Activated naive CD4-positive, alpha-beta T cell treated with anti-CD3 and anti-CD28 coated beads, Interleukin-2, amount 50 U/mL, for 72 hours (primary cell): ENCODE results near the gene MAPK7. TPM values are rescaled to one million over a fixed set of nuclear protein-coding genes. Genes with fewer than 3 reads are reported as not detected.

Experiments
- ATAC-seq, 2 donors: fragments of 150-1000 bp; cut with Tn5 transposase; 2 replicates each; pipeline ENCODE4 v1.10.0; 2021; ENCODE audit warnings: mild to moderate bottlenecking in 2 of 2, moderate library complexity in 2 of 2
- DNase-seq, 2 donors: peaks; one replicate each; pipeline ENCODE4 v3.0.0; 2021 to 2022; ENCODE audit warnings: low spot score in 2 of 2
- H3K27ac Mint-ChIP-seq, 2 donors: one replicate each; pipeline ENCODE4 v1.8.0; 2022; ENCODE audit warnings: mild to moderate bottlenecking in 2 of 2, mixed read lengths in 2 of 2
- H3K36me3 Mint-ChIP-seq, 2 donors: one replicate each; pipeline ENCODE4 v1.8.0; 2022; ENCODE audit warnings: mixed read lengths in 2 of 2
- H3K9me3 Mint-ChIP-seq, 2 donors: one replicate each; pipeline ENCODE4 v1.8.0; 2022; ENCODE audit warnings: mixed read lengths in 2 of 2
- total RNA-seq, 2 donors: library from RNA; stranded (reverse); gene quantifications; one replicate each; pipeline ENCODE4 v1.2.3, GENCODE V29; 2022

The MAPK7 gene
- total RNA-seq, 2 donors from 2014 or later: 9.1 to 33.4 TPM

DNA sequence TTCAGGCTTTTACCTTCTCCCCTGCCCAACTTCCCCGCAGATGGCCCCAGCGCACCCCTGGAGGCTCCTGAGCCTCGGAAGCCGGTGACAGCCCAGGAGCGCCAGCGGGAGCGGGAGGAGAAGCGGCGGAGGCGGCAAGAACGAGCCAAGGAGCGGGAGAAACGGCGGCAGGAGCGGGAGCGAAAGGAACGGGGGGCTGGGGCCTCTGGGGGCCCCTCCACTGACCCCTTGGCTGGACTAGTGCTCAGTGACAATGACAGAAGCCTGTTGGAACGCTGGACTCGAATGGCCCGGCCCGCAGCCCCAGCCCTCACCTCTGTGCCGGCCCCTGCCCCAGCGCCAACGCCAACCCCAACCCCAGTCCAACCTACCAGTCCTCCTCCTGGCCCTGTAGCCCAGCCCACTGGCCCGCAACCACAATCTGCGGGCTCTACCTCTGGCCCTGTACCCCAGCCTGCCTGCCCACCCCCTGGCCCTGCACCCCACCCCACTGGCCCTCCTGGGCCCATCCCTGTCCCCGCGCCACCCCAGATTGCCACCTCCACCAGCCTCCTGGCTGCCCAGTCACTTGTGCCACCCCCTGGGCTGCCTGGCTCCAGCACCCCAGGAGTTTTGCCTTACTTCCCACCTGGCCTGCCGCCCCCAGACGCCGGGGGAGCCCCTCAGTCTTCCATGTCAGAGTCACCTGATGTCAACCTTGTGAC lies 3.6 kb downstream of the MAPK7 start:
- H3K9me3 Mint-ChIP-seq: no peaks in the 10 kb centered on the region
- DNase-seq: peak in 1 of 2 donors; percentile 49
- ATAC-seq: no peak
- H3K36me3 Mint-ChIP-seq: peaks cover 5 to 21% of the 10 kb centered on the region in 2 donors
- H3K27ac Mint-ChIP-seq: no peak overlapping the region

DNA sequence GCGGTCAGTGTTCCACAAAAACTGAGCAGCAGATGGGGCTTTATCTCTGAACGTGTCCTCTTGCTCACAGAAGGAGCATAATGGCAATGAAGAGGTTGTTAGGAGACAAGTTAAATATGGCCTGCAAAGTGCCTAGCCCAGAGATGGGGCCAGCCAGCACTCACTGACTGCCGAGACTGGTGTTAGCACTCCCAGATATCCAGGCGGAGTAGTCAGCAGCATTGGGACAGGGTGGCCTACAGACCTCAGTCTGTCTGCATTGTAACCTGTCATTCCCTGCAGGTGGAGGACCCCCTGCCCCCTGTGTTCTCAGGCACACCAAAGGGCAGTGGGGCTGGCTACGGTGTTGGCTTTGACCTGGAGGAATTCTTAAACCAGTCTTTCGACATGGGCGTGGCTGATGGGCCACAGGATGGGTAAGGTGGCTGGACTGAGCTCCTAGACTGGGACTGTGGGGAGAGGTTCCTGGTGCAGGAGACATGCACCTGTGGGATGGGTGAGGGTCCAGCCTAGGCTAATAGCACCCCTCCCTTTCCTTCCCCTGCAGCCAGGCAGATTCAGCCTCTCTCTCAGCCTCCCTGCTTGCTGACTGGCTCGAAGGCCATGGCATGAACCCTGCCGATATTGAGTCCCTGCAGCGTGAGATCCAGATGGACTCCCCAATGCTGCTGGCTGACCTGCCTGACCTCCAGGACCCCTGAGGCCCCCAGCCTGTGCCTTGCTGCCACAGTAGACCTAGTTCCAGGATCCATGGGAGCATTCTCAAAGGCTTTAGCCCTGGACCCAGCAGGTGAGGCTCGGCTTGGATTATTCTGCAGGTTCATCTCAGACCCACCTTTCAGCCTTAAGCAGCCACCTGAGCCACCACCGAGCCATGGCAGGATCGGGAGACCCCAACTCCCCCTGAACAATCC lies 4.5 kb downstream of the MAPK7 start:
- Mint-ChIP-seq H3K36me3 (peaks cover 5 to 21% of the 10 kb centered on the region in 2 donors), H3K27ac (no peak overlapping the region), H3K9me3 (no peaks in the 10 kb centered on the region)
- peak in 1 of 2 donors; percentile 35 for DNase-seq
- no peak for ATAC-seq

DNA sequence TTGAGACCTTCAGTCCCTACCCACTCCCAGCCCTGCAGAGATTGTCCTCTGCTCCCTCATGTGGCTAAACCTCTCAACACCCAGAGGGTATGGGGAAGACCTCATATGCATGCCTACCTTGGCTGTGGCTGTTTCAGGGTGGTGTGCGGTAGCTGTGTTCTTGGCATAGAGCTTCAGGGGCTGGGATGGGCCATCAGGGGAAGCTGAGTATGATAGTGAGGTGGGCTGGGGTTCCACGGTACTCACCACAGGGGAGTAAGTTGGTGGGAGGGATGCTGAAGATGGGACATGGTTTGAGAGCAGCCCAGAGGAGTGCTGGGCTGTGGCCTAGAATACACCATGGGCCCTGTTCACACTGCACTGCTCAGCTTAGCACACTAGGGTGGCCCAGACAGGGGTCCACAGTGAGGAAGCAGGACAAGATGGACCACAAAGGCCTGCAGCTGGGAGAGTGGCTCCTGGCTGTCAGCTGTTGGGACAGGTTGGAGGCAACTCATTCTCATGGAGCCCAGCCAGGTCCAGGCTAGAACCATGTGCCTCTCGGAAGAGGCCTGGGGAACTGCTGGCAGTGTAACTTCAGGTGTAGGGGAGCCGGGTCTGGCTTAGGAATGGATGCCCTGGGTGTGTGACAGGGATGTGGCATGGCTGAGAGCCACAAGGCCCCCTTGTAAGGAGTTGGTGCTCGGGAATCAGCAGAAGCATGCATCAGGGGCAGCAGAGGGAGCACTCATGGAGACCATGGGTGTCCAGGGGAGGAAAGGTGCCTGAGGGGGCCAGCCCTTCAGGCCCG lies 5.6 kb downstream of the MAPK7 start:
- Mint-ChIP-seq H3K9me3 (no peaks in the 10 kb centered on the region), H3K36me3 (peaks cover 5 to 21% of the 10 kb centered on the region in 2 donors), H3K27ac (no peak overlapping the region)
- no peak for ATAC-seq
- DNase-seq: no peak

DNA sequence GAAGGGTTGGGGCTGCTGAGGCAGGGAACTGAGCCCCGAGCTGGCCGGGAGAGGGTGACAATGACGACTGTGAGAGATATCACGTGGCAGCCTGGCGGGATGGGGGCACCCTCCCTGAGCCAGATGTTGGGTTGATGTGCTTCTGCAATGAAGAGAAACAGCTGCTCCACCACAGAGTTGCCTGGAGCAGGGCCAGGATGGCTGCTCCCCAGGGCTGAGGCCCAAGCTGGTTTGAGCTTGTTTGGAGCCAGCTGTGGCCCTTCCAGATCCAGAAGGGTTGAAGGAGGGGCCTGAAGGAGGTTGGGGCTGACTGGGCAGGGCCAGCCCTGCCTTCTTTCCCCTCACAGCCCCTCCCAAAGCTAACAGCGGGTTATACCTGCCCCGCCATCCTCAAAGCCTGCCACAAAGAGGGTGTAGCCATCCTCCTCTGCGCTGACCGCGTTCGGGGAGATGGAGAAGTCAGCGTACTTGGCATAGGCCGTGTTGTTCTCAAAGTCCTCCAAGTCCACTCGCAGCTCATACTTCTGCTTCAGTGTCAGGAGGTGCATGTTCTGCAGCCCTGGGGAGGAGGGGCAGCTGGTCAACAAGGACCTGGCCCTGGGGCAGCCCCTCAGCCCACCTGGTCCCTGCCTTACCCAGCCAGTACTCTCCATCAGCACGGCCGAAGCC lies 6.6 kb downstream of the MAPK7 start:
- ATAC-seq (no peak), DNase-seq (no peak)
- Mint-ChIP-seq H3K9me3 (no peaks in the 10 kb centered on the region), H3K27ac (no peak overlapping the region), H3K36me3 (peaks cover 5 to 13% of the 10 kb centered on the region in 2 donors)

DNA sequence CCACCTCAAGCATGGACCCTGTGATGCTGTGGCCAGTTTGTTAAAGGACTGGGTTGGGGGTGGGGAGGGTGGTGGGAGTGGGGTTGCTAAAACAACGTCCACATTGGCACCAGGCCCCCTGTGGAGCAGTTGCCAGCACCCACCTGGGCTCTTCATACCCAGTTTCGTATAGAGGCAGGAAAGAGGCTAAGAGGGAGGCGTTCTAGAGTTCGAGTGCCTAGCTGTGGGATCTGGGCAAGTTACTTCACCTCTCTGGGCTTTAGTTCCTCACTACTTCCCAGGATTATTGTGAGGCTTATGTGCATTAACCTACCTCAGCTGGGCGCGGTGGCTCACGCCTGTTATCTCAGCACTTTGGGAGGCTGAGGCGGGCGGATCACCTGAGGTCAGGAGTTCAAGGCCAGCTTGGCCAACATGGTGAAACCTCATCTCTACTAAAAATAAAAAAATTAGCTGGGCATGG lies 7.3 kb downstream of the MAPK7 start:
- peaks cover 5 to 9% of the 10 kb centered on the region in 2 donors for H3K36me3 Mint-ChIP-seq
- DNase-seq (no peak), ATAC-seq (no peak)
- no peaks in the 10 kb centered on the region for H3K9me3 Mint-ChIP-seq
- no peak overlapping the region for H3K27ac Mint-ChIP-seq

DNA sequence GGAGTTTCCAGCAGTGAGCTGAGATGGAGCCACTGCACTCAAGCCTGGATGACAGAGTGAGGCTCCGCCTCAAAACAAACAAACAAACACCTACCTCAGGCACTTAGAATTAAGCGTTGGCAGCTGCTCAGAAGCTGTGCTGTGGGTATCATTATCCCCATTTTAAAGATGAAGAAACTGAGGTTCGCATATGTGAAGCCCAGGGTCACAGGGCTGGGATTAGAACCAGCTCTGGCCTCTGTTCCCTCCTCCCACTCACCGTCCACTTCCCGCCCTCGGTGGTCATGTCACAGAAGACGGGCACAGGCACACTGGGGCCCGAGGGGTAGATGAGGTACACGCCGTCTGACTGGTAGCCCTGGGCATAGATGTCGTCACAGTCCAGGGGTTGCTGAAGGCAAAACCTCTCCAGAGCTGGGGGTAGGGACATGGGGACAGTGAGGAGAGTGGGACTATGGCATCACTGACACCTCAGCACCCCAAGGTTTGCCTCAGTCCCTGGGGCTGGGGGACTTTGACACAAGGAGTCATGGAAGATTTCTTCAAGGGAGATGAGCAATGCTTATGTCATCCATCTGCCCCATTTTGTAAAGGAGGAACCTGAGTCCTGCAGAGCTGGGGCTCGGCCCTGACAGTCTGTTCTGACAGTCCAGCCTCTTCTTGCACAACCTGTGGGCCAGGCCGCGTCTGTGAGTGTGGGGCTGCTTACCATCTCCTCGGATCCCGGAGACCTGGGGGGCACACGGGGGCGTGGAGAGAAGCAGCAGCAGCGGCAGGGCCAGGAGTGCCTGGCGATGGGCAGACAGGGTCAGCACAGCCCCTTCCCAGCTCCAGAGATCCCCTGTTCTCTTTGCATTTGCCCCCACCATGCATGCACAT lies 8.0 kb downstream of the MAPK7 start:
- Mint-ChIP-seq H3K9me3 (no peaks in the 10 kb centered on the region), H3K36me3 (peaks cover 1 to 2% of the 10 kb centered on the region in 2 donors), H3K27ac (no peak overlapping the region)
- ATAC-seq: peak; percentile 28 to 66
- DNase-seq: no peak

DNA sequence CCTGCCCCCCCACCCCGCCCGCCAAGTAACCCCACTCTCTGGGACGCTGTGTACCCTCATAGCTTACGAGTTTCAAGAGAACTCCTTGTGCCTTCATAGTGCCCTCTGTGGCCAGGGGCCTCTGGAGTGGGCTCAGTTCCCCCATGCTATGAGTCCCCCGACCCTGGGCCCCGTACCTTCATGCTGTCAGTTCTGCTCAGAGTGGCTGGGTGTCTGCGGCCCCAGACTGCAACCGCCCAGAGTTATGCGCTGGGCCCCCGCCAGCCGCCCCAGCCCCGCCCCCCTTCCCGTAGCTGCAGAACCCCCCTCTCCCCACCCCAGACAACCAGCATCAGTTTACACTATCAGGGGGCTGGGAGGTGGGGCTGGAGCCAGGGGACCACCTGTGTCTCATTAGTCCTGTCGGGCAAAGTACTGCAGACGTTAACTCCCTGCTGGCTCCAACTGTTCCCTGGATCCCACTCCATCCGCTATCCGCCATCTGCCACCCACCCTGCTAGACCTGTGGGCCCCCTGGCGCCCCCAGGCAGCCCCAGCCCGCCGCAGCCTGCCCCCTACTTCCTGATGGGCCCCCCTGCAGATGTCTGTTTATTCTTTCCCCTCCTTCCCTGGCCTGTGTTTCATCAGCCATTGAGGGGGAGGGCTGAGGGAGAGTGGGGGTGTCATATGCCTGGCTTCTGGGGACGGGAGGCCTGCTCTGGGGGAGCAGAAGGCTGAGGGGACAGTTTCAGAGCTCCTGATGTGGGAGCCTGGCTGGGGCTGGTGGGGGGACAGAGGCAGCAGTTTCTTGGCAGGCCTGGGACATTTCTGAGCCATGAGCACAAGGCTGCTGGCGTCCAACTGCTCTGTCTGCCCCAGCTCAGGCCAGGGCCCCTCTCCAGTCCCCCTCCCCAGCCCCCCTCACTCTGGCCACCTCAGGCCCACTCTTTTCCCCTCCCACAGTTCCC lies 8.9 kb downstream of the MAPK7 start, which contains the start of gene MFAP4:
Gene MFAP4, minus strand, starts transcription at position 217 of the 947 bp plus-strand sequence. Its CDS starts 35 bp downstream, at position 182.
- H3K9me3 Mint-ChIP-seq: no peaks in the 10 kb centered on the region
- ATAC-seq: no peak

DNA sequence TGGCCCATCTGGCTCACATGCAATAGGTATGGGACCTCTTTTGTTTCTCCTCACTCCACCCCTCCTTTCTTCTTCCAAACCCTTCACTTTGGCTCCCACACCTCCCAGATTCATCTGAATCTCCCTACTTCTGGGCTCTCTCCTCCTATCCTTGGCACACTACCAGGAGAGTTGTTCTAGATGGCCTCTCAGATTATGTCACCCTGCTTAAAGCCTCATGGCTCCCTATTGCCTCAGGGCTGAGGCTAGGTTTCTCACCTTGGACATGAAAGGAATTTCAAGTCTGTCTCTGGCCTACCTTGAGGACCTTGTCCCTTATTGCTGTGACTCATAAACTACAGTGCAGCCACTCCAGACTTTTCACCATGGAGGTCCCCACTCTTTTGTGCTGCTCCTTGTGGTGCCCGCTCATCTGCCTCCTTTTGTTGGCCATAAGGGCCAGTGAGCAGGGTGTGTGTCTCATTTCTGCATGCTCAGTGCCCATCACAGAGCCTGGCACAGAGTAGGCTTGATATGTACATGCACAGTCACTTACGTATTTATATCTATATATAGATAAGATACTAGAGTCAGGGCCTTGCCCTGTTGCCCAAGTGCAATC lies 9.7 kb downstream of the MAPK7 start:
- no peaks in the 10 kb centered on the region for H3K36me3 Mint-ChIP-seq
- no peak overlapping the region for H3K27ac Mint-ChIP-seq
- ATAC-seq: no peak

More for the DNA sequence above, 8.9 kb downstream of the MAPK7 start, which contains the start of gene MFAP4:
- no peak for DNase-seq
- Mint-ChIP-seq H3K27ac (no peak within 1 kb of the TSS), H3K36me3 (no peaks in the 10 kb centered on the region)

DNA sequence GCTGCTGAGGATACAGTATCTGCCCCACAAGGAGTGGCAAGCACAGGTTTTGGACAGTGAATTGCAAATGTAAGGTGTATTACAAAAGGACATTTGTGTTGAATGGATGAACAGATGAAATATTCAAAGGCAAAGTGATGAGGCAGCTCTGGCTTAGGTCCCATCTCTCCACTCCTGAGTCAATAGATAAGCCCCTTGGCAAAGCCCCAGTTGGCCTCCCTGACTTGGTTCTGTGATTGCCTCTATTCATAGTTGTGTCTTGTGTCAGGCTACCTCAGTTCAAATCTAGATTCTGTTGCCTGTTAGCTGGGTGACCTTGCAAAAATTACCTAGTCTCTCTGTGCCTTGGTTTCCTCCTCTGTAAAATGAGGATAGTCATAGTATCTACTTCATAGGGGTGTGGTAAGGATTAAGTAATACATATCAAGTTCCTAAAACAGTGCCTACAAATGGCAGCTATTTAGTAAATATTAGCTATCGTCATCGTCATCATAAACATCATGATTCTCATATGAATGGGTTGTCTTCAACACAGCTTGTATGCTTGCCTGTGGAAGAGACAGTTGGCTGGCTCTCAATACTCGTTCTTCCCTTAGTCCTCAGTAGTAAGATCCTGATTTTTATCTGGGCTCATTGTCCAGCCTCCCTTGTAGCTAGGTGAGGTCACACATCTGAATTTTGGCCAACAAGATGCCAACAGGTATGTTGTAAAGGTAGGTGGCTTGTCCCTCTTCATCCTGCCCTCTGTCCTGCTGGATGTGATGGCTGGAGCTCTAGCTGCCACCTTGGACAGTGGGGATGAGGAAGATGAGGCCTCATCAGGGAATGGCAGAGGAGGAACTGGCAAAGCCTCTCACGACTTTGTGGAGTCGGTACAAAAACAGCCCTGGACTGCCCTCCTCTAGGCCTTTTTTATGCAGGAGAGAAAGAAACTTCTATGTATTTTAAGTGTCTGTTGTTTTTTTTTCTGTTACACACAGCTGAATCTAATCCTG lies 10.8 kb downstream of the MAPK7 start:
- Mint-ChIP-seq H3K36me3 (no peaks in the 10 kb centered on the region), H3K9me3 (no peaks in the 10 kb centered on the region), H3K27ac (no peak overlapping the region)
- ATAC-seq (no peak), DNase-seq (no peak)

More for the DNA sequence above, 9.7 kb downstream of the MAPK7 start:
- no peaks in the 10 kb centered on the region for H3K9me3 Mint-ChIP-seq
- no peak for DNase-seq

DNA sequence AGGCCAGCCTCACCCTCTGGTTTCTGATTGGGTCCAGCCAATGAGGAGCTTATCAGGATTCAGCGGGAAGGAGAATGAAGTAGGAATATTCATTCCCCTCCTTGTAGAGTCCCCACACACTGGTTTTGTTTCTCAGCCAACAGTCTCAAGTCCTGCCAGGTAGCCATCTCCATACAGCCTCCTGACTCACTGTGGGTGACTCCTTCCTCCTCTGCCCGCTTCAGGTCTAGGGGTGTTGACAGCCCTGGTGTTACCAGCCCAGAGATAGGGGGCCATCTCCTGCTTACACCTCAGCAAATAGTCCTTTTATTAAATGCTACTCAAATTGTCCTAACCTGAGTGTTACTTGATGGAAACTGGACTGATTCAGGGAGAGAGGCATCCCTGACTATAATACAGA lies 12.7 kb downstream of the MAPK7 start:
- ATAC-seq (no peak), DNase-seq (no peak)
- Mint-ChIP-seq H3K27ac (no peak overlapping the region), H3K9me3 (no peaks in the 10 kb centered on the region), H3K36me3 (no peaks in the 10 kb centered on the region)

DNA sequence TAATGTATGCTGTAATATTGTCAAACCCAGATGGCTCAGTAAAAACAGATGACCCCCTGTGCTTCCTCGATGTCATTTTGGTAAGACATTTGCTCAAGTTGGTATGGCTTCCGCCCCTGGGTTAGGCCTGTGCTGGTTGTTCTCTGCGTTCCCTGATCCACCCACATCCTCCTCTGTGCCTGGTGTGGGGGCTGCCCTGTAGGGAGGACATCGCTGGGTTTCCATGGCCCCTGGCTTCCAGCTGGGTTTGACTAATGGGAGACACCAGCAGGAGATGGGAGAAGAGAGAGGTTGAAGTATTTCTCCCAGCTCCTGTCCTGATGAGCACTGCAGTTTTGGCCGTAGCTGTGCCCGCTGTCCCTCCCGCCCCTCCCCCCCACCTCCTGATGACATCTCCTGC lies 13.1 kb downstream of the MAPK7 start:
- ATAC-seq (no peak), DNase-seq (no peak)
- no peaks in the 10 kb centered on the region for H3K36me3 Mint-ChIP-seq
- no peak overlapping the region for H3K27ac Mint-ChIP-seq
- no peaks in the 10 kb centered on the region for H3K9me3 Mint-ChIP-seq

DNA sequence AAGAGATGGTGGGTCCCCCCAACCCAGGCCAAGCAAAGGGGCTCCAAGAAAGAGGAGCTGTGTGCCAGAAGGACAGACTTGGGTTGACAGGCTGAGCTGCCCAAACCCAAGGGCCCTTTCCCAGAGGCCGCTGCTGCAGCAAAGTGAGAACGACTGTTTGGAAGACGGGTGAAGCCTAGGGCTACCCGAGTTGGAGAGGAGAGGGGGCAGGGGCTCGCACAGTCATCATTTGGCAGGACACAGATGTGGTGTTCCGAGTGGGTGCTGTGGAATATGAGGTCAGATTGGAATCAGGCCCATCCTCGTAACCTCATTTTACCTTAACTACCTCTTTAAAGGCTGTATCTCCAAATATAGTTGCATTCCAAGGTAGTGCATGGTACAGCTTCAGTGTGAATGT lies 14.0 kb downstream of the MAPK7 start:
- no peak overlapping the region for H3K27ac Mint-ChIP-seq
- ATAC-seq (no peak), DNase-seq (no peak)
- H3K9me3 Mint-ChIP-seq: no peaks in the 10 kb centered on the region
- no peaks in the 10 kb centered on the region for H3K36me3 Mint-ChIP-seq

DNA sequence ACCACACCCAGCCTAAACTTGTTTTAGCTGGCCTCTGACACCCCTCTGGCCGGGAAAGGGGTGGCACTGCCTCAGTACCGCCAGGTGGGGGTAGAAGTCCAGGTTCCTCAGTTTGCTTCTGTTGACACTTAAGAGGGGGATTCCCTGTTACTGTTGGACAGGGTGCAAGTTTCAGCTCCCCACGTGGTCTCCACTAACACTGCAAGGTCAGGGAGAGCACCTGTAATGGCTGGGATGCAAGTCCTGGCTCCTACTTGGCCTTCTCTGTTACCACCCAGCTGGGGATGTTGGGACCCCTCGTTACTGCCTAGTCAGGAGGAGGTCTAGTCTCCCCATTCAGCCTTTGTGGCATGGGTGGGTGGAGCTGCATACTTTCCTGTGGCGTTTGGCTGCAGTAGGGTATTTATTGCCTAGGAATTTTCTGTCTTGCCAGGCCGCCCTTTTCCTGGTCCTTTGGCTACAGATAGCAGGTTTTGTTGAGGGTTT lies 19.3 kb downstream of the MAPK7 start:
- no peaks in the 10 kb centered on the region for H3K36me3 Mint-ChIP-seq
- no peak for DNase-seq
- no peak overlapping the region for H3K27ac Mint-ChIP-seq
- no peaks in the 10 kb centered on the region for H3K9me3 Mint-ChIP-seq
- ATAC-seq: no peak
